Stimulated activated CD4-positive, alpha-beta T cell treated with anti-CD3 and anti-CD28 coated beads, TNF-alpha, amount 100 ng/mL, for 4 hours (primary cell): ENCODE data around the gene HYKK.
"Not testable (repeated sequence)": the region's sequence is repeated elsewhere in the genome, so short reads cannot be mapped to it uniquely, and the experiment has no call there.

Experiments
- DNase-seq, 3 experiments: peaks; one replicate each; pipeline ENCODE4 v3.0.0-alpha.2; 2020; ENCODE audit warnings: low read depth in 3 of 3

The HYKK gene, protein sequence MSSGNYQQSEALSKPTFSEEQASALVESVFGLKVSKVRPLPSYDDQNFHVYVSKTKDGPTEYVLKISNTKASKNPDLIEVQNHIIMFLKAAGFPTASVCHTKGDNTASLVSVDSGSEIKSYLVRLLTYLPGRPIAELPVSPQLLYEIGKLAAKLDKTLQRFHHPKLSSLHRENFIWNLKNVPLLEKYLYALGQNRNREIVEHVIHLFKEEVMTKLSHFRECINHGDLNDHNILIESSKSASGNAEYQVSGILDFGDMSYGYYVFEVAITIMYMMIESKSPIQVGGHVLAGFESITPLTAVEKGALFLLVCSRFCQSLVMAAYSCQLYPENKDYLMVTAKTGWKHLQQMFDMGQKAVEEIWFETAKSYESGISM

DNA sequence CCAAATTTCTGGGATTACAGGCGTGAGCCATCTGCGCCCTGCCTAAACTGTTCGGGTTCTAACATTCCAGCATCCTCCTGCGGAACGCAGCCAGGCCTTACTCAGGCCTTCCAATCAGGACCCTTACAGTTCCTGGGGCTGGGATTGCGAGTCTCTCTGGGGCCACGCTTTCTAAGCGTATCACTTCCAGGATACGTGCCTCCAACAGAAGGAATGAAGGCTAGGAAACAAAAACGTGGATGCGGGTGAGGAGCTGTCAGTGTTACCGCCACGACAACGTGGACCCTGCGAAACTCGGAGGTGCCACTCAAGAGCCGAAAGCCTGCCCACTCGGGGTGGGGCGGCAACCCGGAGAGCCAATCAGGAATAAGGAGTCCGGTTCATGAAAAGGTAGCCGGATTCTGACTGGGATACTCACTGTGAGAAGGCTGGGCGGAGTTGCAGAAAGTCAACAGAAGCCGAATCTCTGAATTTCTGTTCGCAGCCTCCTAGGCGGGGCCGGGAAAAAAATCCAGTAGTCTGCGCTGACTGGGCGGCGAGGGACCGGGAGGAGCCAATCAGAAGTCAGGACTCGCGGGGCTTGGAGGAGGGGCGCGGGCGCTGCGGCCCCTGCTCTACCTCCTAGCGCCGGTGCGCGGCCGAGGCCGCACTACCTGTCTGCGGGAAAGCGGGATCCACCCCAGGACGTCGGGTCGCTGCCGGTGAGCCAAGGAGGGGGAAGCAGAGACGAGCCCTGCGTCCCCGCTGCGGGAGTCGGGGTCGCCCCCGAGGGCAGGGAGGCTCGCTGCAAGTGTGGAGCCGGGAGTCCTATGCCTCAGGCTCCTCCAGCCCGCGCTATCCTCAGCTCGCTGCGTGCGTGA is at the start of gene HYKK:
Gene HYKK, plus strand, starts transcription at position 607 of the 860 bp plus-strand sequence. CDS start 5,512 bp downstream, outside the sequence.
- DNase-seq, result peak; percentile 41 to 64 (median 46)

DNA sequence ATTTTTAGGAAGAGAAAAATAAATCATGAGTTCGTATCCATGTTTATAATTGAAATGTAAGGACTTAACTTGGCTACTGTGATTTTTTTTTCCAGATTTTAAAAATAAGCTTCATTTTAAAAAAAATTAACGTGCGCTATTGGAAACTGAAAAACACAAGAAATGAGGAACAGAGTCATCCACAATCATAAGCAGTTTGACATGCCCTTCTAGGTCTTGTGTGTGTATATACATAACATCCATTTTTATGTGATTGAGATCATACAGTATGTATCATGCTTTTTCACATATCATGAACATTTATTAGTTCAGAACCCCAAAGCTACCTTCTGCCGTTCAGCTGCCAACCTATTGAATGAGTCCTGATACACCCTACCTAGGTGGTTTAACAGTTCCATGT is 46.6 kb upstream of the HYKK start:
- no peak for DNase-seq

DNA sequence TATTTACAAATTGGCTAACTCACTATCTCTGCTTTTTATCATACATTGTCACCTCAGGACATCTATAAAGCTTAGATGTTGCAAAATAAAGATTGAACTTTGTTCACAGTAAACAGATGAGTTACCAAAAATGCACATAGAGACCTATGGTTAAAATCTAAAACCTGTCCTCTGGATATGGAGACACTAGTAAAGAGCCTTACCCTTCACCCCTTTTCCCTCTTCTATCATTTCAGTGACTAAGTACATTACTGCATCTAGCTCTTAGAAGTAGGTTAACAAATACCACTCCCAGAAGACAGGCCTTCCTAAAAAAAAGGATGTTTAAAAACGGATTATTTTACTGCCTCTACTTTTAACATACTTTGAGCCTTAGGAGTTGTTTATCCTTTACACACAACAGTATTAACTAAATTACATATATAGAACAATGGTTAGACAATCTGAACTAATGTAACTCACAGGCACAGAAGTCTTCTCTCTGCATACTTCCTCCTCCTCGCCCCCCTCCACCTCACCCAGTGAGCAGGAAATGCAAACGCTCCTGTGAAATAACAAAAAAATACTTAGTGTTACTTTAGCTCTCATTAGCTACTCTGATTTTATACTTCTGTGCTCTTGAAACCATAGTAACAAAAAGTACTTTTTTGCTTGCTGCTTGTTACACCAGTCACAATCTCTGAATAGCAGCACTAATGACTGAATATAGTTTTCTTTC is 46.0 kb upstream of the HYKK start:
- DNase-seq, result no peak

DNA sequence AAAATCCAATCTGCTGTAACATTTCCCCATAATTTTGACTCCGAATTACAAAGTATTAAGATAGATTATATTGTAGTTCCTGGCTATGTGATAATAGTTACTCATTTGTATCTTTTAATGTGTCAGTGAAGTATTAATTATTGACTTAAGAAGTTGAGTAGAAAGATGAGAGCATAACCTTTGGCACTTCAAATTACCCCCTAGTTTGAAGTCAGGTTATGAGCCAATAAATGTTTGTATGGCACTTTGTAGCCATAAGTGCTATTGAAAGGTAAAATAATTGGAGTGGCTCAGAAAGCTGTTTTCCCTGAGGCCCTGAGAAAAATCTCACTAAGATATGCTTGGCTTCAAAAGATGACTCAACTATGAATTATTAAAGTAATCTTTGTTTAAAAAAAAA is 38.3 kb upstream of the HYKK start:
- no peak for DNase-seq

DNA sequence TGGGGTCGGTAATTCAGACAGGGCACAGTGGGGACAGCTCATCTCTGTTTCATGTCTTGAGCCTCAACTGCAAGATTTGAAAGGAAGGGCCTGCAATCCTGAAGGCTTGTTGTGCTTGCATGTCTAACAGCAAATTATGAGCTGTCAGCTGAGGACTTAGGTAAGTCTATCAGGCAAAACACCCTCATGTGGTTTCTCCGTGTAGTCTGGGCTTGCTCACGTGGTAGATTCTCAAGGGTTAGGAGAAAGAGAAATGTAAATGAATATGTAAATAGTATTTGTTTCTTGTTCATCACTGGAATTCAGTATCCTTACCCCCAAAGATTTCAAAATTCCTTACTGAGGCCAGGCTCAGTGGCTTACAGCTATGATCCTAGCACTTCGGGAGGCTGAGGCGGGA is 30.1 kb upstream of the HYKK start:
- DNase-seq, result no peak

DNA sequence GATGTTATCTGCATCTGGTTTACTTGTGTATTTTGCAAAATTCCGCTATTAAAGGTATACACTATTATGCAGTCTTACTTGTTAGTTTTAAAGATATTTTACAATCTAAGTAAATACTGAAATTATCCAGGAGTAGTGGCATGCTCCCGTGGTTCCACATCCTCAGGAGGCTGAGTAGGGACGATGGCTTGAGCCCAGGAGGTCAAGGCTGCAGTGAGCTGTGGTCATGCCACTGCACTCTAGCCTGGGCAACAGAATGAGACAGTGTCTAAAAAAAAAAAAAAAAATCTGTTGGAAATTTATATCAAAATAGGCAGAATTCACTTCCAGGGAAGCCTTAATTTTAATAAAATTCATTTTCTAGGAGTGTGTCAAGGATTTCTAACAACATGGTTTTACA is 27.7 kb upstream of the HYKK start:
- no peak for DNase-seq

DNA sequence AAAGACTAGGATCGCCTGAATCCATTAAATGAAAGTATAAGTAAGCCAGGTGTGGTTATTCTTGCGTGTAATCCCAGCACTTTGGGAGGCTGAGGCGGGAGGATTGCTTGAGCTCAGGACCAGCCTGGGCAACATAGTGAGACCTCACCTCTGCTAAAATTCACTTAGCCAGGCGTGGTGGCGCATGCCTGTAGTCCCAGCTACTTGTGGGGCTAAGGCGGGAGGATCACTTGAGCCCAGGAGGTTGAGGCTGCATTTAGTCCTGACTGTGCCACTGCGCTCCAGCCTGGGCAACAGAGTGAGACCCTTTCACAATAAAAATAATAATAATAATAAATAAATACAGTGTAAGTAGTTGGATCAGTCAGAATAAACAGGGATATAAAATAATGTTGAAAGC is 25.5 kb upstream of the HYKK start:
- DNase-seq, result no peak

DNA sequence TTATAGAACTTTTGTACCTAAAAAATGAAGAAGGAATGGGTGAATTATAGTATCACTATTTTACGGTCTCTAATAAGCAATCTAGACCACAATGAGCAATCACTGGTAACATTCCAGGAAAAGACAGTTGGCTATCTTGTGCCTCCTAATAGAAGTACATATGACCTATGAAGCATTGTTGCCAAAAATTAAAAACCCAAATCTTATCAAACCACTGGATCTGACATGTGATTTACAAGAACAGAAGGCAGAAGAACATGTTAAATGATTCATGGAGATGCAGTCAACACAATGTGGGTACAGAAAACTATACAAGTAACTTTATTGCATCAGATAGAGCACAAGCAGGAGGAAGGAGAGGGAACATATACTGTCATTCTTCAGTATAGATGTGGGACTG is 14.5 kb upstream of the HYKK start:
- no peak for DNase-seq

DNA sequence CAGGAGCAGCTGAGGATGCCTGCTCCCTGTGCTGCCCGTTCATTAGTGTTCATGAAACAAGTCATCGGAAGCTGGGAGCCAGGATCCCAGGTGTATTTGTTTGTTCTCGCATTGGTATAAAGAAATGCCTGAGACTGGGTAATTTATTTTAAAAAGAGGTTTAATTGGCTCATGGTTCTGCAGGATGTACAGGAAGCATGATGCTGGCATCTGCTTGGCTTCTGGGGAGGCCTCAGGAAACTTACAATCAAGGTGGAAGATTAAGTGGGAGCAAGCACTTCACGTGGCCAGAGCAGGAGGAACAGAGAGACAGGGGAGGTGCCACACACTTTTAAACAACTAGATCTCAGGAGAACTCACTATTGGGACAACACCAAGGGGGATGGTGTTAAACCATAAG is 5.5 kb upstream of the HYKK start:
- DNase-seq, result no peak

DNA sequence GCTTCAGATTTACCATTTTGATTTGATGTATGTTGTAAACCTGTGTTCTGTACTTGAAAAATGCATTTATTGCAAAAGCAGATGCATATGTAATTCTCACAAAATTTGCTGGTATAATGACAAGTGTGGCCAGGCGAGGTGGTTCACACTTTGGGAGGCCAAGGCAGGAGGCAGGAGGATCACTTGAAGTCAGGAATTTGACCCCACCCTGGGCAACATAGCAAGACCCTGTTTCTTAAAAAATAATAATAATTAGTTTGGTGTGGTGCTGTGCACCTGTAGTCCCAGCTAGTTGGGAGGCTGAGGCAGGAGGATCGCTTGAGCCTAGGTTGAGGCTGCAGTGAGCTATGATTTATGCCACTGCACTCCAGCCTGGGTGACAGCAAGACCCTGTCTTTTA is 4.7 kb upstream of the HYKK start:
- no peak for DNase-seq

DNA sequence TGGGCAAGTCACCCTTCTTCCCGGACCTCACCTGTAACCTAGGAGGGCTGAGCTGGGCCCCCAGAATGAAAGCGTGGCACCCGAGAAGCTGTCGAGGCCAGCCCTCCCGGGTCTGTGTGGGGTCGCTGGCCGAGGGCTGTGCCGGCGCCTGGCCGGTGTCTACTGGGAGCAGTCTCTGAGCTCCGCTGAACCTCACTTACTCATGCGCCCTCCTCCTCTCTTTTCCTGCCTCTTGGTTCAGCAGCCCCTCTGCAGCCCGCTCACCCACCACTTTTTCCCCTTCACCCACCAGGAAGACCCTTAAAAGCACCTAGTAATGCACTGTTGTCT is 419 bp downstream of the HYKK start:
- DNase-seq, result no peak

DNA sequence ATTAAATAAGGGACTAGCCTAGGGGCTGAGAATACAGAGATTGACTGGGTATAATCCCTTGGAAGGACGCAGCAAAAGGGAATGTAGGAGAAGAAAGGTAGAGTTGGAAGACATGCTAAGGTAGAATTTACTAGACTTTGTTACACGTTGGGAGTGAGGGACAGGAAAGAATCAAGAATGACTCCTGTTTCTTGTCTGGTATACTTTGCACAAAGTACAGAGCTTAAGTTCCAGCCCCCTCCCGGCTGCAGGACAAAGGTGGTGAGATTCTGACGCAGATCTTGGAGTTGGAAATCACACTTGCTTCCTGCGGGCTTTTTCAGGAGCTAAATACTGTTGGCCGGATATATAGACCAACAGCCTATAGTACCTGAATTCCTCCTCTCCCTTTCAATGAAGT is 895 bp downstream of the HYKK start:
- DNase-seq, result no peak

DNA sequence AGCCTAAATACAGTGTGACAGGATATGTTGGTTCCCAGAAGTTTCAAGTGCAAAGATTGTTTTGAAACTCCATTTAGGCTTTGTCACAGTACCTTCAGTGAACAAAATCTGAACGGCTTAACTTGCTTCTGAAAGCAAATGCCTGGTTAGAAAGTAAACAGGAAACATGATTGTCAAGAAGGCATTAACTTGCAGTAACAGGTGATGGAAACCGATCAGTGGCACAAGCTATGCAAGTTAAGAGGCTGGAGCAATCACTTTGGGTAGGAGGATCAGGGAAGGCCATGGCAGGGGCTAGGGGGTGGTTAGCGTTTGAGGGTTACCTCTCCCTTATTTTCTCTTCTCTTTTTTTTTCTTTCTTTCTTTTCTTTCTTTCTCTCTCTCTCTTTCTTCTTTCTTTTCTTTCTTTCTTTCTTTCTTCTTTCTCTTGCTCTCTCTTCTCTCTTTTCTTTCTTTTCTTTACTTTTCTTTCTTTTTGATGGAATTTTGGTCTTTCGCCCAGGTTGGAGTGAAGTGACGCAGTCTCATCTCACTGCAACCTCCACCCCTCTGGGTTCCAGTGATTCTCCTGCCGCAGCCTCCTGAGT is 2.4 kb downstream of the HYKK start:
- DNase-seq, result no peak

DNA sequence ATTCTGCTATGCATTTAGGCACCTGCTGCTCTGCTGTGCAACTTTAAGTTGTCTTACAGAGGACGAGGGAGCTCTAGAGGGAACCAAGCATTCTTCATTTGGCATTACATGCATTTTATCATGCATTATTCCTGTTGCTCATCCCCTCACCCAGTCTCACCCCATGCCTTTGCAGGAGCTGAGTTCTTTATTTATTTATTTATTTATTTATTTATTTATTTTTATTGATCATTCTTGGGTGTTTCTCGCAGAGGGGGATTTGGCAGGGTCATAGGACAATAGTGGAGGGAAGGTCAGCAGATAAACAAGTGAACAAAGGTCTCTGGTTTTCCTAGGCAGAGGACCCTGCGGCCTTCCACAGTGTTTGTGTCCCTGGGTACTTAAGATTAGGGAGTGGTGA is 12.7 kb downstream of the HYKK start:
- not testable (repeated sequence) for DNase-seq

DNA sequence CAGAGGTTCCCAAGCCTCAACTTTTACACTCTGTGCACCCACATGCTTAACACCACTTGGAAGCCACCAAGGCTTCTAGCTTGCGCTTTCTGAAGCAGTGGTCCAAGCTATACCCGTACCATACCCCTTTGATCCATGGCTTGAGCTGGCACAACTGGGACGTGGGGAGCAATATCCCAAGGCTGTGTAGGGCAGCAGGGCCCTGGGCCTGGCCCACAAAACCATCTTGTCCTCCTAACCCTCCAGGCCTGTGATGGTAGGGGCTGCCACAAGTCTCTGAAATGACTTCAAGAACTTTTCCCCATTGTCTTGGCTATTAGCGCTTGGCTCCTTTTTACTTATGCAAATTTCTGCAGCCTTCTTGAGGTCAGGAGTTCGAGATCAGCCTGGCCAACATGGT is 16.9 kb downstream of the HYKK start:
- no peak for DNase-seq

DNA sequence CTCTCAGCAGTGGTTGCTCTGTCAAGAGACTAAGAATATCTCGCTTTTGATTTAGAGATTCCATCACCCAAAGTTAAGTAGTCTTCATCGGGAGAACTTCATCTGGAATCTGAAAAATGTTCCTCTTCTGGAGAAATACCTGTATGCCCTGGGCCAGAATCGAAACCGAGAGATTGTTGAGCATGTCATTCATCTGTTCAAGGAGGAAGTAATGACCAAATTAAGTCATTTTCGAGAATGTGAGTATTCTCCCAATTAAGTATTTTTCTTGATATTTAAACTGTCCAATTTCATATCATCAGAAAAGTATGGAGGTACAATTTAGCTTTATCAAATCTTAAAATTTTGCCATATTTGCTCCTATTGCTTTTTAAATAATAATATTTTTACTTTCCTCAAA is 19.9 kb downstream of the HYKK start:
- no peak for DNase-seq

DNA sequence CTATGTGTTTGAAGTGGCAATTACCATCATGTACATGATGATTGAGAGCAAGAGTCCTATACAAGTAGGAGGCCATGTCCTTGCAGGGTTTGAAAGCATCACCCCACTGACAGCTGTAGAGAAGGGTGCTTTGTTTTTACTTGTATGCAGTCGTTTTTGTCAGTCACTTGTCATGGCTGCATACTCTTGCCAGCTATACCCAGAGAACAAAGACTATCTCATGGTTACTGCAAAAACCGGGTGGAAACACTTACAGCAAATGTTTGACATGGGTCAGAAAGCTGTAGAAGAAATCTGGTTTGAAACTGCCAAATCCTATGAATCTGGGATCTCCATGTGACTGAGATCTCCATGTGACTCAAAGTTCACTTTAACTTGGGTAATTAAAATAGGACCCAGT is 26.0 kb downstream of the HYKK start:
- no peak for DNase-seq

DNA sequence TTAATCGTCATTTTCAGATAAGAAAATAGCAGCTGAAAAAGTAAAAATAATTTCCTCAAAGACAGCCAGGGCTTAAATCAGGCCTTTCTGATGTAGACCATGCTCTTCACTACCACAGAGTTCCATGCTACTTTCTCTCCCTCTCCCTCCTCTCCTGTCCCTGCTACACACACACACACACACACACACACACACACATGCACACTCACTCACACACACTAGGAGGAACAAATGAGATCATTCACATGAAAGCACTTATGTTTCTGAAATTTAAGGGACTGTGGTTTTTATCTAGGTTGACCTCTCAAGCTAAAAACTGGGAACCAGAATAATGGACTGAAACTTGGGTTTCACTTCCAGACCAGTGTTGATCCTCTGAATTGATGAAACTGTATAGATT is 28.8 kb downstream of the HYKK start:
- DNase-seq, result no peak

DNA sequence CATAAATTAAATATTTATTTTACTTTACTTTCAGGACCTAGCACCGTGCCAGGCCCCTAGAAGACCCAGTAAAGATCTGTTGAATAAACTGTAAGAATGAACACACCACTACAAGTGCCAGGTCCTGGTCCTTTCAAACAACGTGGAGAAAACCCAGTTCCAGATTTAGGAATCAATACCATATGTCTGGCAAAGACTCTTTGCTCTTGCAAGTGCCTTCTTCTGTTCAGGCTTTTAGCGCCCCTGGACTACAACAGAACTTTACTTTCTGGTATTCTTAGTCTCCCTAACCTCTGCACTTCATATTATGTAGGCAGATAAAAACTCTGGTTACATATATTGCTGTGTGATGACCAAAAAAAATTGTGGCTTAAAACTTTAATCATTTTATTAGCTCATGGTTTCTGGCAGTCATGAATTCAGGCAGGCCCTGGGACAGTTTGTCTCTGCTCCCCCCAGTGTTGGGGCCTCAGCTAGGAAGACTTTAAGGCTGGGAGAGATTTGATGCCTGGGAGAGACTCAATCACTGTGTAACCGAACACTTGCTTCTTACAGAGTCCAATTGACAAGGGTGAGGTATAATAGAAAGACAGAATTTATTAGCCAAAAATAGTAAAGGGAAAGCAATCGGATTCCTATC is 30.0 kb downstream of the HYKK start:
- DNase-seq, result no peak

DNA sequence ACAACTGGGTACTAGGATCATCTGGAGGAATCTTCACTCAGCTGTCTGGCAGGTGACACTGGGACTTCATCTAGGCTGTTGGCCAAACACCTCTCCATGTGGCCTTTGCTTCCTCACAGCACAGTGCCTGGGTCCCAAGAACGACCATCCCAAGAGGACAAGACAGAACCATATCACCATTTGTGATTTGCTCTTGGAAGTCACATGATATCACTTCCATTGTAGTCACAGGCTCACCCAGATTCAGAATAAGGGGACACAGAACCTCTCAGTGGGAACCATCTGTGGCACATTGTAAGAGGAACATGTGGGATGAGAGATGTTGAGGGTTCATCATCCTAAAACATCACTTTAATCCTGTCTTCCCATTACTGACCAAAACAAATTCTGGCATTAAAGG is 31.0 kb downstream of the HYKK start:
- DNase-seq, result no peak

DNA sequence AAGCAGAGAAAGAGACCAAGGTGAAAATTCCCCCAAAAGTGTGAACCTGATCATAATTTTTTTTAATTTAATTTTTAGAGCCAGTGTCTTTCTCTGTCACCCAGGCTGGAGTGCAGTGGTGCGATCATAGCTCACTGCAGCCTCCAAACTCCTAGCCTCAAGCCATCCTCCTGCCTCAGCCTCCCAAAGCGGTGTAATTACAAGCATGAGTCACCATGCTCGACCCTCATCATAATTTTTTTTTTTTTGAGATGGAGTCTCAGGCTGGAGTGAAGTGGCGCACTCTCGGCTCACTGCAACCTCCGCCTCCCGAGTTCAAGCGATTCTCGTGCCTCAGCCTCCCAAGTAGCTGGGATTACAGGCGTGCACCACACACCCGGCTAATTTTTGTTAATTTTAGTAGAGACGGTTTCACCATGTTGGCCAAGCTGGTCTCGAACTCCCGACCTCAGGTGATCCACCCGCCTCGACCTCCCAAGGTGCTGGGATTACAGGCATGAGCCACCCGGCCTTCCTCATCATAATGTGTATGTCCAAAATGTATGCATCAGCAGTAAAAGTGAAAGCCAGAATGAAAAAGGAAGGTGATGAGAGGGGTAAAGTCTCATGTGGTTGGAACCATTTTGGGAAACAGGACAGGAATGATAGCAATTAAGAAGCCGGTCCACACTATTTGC is 32.2 kb downstream of the HYKK start:
- not testable (repeated sequence) for DNase-seq
